DOHH2 (cell line): ENCODE data around the gene CLK1.

ENCODE experiments used
- H3F3A ChIP-seq: fragments of 200-600 bp; sonication (generic), shearing (Covaris generic); 2 replicates; pipeline ENCODE4 v1.6.0; 2016; ENCODE audit warnings: antibody characterized with exemption, mild to moderate bottlenecking; ENCODE audit not compliant: control insufficient read depth, insufficient read depth
- H3K27ac ChIP-seq: fragments of 200-600 bp; sonication (generic); 2 replicates; pipeline ENCODE4 v1.5.1; 2014; ENCODE audit warnings: low read depth, mild to moderate bottlenecking, low read length, moderate library complexity
- H3K27me3 ChIP-seq: fragments of 200-600 bp; sonication (generic); 2 replicates; pipeline ENCODE4 v1.6.1; 2014; ENCODE audit warnings: mild to moderate bottlenecking, low read length, mixed read lengths; ENCODE audit not compliant: control insufficient read depth
- H3K36me3 ChIP-seq: fragments of 200-600 bp; sonication (generic); 2 replicates; pipeline ENCODE4 v1.6.1; 2014; ENCODE audit warnings: mild to moderate bottlenecking, low read length, moderate library complexity, mixed read lengths; ENCODE audit not compliant: control insufficient read depth
- H3K4me1 ChIP-seq: fragments of 200-600 bp; sonication (generic); 2 replicates; pipeline ENCODE4 v1.6.1; 2014; ENCODE audit warnings: mild to moderate bottlenecking, low read length, mixed read lengths; ENCODE audit not compliant: control insufficient read depth
- H3K4me2 ChIP-seq: fragments of 200-600 bp; sonication (generic); 2 replicates; pipeline ENCODE4 v1.6.0; 2014; ENCODE audit warnings: mild to moderate bottlenecking, low read length, moderate library complexity
- H3K4me3 ChIP-seq: fragments of 200-600 bp; sonication (generic); 2 replicates; pipeline ENCODE4 v1.5.1; 2014; ENCODE audit warnings: mild to moderate bottlenecking, low read length, mixed read lengths
- H3K79me2 ChIP-seq: fragments of 200-600 bp; sonication (generic); 2 replicates; pipeline ENCODE4 v1.6.1; 2014; ENCODE audit warnings: mild to moderate bottlenecking, low read length, mixed read lengths; ENCODE audit not compliant: control insufficient read depth
- H3K9me2 ChIP-seq: fragments of 200-600 bp; sonication (generic); replicated peaks from 2 replicates; pipeline ENCODE4 v1.6.1; 2014; ENCODE audit warnings: mild to moderate bottlenecking, low read length, mixed read lengths; ENCODE audit not compliant: control insufficient read depth
- H3K9me3 ChIP-seq: fragments of 200-600 bp; sonication (generic); 2 replicates; pipeline ENCODE4 v1.6.1; 2014; ENCODE audit warnings: antibody characterized with exemption, low read length, mixed read lengths; ENCODE audit not compliant: control insufficient read depth, insufficient read depth
- H4K20me1 ChIP-seq: fragments of 200-600 bp; sonication (generic); 2 replicates; pipeline ENCODE4 v1.6.0; 2014; ENCODE audit warnings: low read depth, mild to moderate bottlenecking, antibody characterized with exemption, low read length, moderate library complexity; ENCODE audit not compliant: control insufficient read depth, insufficient read depth
- CTCF ChIP-seq: fragments of 200-600 bp; sonication (generic); IDR thresholded peaks from one replicate; pipeline ENCODE4 v1.5.1; 2014; ENCODE audit warnings: antibody characterized with exemption, mild to moderate bottlenecking, low read depth, low read length; ENCODE audit not compliant: poor library complexity, severe bottlenecking
- EZH2phosphoT487 ChIP-seq: fragments of 200-600 bp; sonication (generic); IDR thresholded peaks from 2 replicates; pipeline ENCODE4 v1.6.1; 2017; ENCODE audit warnings: borderline replicate concordance, mild to moderate bottlenecking, antibody characterized with exemption, low read length, moderate library complexity, mixed read lengths

CLK1 gene

GRCh38 chr2:200864176-200865034 is at the start of gene CLK1:
Gene CLK1 (minus strand): TSS chr2:200864658. CDS start chr2:200861862, 2,796 bp downstream.
- H3K27ac ChIP-seq: peak within 1 kb of the TSS; percentile 88
- H4K20me1 ChIP-seq: peaks cover 25% of the 10 kb centered on the region
- TF ChIP-seq CTCF (no peak), EZH2phosphoT487 (no peak)
- H3K9me3 ChIP-seq: no peaks in the 10 kb centered on the region
- H3K4me3 ChIP-seq: peak within 1 kb of the TSS; percentile 98
- peaks cover 36% of the 10 kb centered on the region for H3K4me1 ChIP-seq
- H3K36me3 ChIP-seq: peaks cover 50% of the 10 kb centered on the region
- peak within 1 kb of the TSS; percentile 87 for H3K4me2 ChIP-seq
- peaks cover 51% of the 10 kb centered on the region for H3K79me2 ChIP-seq
- no peaks in the 10 kb centered on the region for H3K9me2 ChIP-seq
- H3K27me3 ChIP-seq: no peaks in the 10 kb centered on the region
- peaks cover 25% of the 10 kb centered on the region for H3F3A ChIP-seq

GRCh38 chr2:200913654-200914053 is 49.2 kb upstream of the CLK1 start:
- H3K4me1 ChIP-seq: no peaks in the 10 kb centered on the region
- no peaks in the 10 kb centered on the region for H3K9me3 ChIP-seq
- no peaks in the 10 kb centered on the region for H3K9me2 ChIP-seq
- H3K36me3 ChIP-seq: peaks cover 71% of the 10 kb centered on the region
- H3K27ac ChIP-seq: no peak overlapping the region
- no peaks in the 10 kb centered on the region for H3K27me3 ChIP-seq
- no peak overlapping the region for H3K4me3 ChIP-seq
- no peak overlapping the region for H3K4me2 ChIP-seq
- TF ChIP-seq EZH2phosphoT487: no peak
- TF ChIP-seq CTCF: no peak
- H3K79me2 ChIP-seq: no peaks in the 10 kb centered on the region
- no peaks in the 10 kb centered on the region for H4K20me1 ChIP-seq
- H3F3A ChIP-seq: peaks cover 14% of the 10 kb centered on the region

- peaks cover 18% of the 10 kb centered on the region for H3F3A ChIP-seq
- H3K4me2 ChIP-seq: no peak overlapping the region
- no peaks in the 10 kb centered on the region for H3K9me3 ChIP-seq
- H3K27ac ChIP-seq: no peak overlapping the region
- no peaks in the 10 kb centered on the region for H3K4me1 ChIP-seq
- no peak overlapping the region for H3K4me3 ChIP-seq
- TF ChIP-seq CTCF (no peak), EZH2phosphoT487 (no peak)
- peaks cover 67% of the 10 kb centered on the region for H3K36me3 ChIP-seq
- H3K27me3 ChIP-seq: no peaks in the 10 kb centered on the region
- no peaks in the 10 kb centered on the region for H4K20me1 ChIP-seq
- no peaks in the 10 kb centered on the region for H3K79me2 ChIP-seq
- no peaks in the 10 kb centered on the region for H3K9me2 ChIP-seq
Measured at GRCh38 chr2:200909958-200910357, 45.5 kb upstream of the CLK1 start.
